Measurements from ENCODE around the gene FUBP1.

DNA sequence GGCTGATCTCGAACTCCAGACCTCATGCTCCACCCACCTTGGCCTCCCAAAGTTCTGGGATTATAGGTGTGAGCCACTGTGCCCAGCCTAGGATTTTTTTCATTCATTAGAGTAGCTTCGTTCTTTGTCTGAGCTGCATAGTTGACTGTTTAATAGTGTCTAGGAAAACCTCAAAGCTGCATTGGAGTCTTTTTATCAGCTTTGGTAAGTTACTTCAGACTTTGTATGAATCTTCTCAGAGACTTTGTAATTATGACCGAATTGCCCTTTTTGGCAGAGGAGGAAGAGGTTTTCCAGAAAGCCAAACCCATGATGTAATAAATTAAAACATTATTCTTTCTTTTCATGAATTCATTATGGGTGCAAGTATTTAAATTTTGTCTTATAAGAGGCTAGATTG lies 31.0 kb upstream of the FUBP1 start:
- TF ChIP-seq, protein P1, sequence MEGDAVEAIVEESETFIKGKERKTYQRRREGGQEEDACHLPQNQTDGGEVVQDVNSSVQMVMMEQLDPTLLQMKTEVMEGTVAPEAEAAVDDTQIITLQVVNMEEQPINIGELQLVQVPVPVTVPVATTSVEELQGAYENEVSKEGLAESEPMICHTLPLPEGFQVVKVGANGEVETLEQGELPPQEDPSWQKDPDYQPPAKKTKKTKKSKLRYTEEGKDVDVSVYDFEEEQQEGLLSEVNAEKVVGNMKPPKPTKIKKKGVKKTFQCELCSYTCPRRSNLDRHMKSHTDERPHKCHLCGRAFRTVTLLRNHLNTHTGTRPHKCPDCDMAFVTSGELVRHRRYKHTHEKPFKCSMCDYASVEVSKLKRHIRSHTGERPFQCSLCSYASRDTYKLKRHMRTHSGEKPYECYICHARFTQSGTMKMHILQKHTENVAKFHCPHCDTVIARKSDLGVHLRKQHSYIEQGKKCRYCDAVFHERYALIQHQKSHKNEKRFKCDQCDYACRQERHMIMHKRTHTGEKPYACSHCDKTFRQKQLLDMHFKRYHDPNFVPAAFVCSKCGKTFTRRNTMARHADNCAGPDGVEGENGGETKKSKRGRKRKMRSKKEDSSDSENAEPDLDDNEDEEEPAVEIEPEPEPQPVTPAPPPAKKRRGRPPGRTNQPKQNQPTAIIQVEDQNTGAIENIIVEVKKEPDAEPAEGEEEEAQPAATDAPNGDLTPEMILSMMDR (conservative IDR thresholded peaks at IDR 0.05): no peak
- TF ChIP-seq ZFX (IDR thresholded peaks at IDR 0.05): no peak

All from C4-2B (cell line).